Suppressor macrophage treated with lipopolysaccharide for 4 hours (primary cell): Measurements from ENCODE around the gene TBCD.
"Not testable (repeated sequence)": the region's sequence is repeated elsewhere in the genome, so short reads cannot be mapped to it uniquely, and the experiment has no call there.

Source experiments
- DNase-seq: peaks from one replicate; pipeline ENCODE4 v3.0.0-alpha.2; 2020

The TBCD gene

DNA sequence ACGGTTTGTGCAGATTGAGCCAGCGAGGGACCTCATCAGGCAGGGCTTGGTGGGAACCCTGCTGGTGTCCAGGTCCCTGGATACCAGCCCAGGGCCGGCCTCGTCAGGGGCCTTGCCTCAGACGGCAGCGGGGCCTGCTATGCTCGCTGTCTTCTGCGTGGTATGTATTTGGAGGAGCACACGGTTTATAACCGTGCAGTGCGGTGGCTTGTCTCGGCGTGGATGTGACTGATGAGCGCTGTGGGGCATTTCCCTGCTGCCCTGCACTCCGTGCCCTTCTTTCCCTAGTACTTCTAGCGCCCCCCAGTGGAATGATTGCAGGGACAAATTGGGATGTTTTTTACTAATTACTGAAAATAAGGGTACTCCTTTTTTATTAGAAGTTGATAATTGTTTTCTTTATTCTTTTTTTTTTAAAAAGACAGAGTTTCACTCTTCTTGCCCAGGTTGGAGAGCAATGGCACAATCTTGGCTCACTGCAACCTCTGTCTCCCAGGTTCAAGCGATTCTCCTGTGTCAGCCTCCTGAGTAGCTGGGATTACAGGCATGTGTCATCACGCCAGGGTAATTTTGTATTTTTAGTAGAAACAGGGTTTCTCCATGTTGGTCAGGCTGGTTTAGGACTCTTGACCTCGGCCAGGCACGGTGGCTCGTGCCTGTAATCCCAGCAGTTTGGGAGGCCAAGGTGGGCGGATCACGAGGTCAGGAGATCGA, 15.3 kb downstream of the TBCD start:
- peak; percentile 75 for DNase-seq

DNA sequence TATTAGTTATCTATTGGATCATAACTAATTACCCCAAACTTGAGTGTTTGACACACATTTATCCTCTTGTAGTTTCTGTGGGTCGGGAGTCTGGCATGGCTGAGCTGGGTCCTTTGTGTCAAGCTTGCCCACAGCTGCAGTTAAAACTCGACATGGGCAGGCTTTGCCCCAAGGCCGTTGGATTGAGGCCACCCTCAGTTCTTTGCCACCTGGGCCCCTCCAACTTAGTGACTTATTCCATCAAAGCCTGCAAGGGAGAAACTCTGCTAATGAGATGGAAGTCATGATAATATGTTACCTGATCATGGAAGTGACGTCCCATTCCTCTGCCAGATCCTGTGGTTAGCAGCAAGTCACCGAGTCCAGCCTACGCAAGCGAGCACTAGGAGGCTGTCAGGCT, 17.2 kb downstream of the TBCD start:
- DNase-seq: no peak

DNA sequence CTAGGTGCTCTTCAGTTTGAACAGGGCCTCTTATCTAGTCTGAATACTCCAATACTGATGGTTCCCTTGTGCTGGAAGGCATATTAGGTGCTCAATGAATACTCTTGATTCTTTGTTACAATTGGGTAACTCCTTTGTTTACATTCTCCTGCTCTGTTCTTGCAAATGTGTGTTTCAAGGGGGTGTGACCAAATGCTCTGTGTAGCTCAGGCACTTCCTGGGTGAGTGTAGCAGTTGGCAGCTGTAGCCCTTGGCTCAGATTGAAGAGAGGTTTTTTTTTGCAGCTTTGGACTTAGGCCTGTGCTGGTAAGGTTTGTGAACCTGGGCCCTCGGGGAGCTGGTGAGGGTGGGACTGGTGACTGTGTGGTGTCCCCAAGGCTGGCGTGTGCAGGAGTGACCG, 20.2 kb downstream of the TBCD start:
- DNase-seq: no peak

DNA sequence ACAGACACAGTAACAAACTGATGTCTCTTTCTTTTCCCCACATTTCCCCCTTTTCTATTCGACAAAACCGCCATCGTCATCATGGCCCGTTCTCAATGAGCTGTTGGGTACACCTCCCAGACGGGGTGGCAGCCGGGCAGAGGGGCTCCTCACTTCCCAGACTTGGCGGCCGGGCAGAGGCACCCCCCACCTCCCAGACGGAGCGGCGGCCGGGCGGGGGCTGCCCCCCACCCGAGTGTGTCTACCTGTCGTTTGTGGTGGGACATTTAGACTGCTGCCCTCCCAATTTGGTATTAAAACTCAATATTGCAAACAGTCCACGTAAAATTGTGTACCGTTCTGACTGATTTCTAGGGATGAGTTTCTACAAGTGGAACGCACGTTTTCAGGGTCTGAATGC, 22.6 kb downstream of the TBCD start:
- not testable (repeated sequence) for DNase-seq

- DNase-seq: peak; percentile 49
Observed at GRCh38 chr17:82775001-82775823, 23.3 kb downstream of the TBCD start.

- DNase-seq: no peak
Observed at GRCh38 chr17:82776454-82776853, 24.6 kb downstream of the TBCD start.

DNA sequence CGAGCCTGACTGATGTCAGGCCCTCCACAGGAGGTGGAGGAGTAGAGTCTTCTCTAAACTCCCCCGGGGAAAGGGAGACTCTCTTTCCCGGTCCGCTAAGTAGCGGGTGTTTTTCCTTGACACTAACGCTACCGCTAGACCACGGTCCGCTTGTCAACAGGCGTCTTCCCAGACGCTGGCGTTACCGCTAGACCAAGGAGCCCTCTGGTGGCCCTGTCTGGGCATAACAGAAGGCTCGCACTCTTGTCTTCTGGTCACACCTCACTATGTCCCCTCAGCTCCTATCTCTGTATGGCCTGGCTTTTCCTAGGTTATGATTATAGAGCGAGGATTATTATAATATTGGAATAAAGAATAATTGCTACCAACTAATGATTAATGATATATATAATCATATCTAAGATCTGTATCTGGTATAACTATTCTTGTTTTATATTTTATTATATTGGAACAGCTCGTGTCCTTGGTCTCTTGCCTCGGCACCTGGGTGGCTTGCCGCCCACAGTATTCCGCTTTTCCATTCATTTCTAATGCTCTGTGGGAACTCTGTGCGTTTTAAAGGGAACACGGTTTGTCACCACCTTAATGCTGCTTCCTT, 26.0 kb downstream of the TBCD start:
- not testable (repeated sequence) for DNase-seq

DNA sequence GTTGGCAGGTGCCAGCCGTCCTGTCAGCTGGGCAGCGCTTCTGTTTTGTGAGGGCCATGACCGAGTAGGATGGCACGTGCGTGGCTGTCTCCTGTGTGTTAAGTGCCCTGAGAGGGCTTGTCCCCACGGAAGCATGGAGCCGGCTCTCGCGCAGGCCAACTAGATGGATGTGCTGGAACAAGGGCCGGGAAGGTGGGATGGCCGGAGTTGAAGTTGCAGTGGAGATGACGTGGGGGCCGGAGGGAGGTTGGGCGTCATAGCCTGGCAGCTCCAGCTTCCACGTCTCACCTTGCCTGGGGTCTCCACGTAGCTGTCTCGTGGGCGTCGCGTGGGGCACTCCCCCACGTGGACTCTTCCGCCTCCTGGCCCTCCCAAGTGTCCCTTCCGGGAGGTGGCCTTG, 27.7 kb downstream of the TBCD start:
- no peak for DNase-seq

GRCh38 chr17:82780195-82780594, 28.3 kb downstream of the TBCD start:
- no peak for DNase-seq

DNA sequence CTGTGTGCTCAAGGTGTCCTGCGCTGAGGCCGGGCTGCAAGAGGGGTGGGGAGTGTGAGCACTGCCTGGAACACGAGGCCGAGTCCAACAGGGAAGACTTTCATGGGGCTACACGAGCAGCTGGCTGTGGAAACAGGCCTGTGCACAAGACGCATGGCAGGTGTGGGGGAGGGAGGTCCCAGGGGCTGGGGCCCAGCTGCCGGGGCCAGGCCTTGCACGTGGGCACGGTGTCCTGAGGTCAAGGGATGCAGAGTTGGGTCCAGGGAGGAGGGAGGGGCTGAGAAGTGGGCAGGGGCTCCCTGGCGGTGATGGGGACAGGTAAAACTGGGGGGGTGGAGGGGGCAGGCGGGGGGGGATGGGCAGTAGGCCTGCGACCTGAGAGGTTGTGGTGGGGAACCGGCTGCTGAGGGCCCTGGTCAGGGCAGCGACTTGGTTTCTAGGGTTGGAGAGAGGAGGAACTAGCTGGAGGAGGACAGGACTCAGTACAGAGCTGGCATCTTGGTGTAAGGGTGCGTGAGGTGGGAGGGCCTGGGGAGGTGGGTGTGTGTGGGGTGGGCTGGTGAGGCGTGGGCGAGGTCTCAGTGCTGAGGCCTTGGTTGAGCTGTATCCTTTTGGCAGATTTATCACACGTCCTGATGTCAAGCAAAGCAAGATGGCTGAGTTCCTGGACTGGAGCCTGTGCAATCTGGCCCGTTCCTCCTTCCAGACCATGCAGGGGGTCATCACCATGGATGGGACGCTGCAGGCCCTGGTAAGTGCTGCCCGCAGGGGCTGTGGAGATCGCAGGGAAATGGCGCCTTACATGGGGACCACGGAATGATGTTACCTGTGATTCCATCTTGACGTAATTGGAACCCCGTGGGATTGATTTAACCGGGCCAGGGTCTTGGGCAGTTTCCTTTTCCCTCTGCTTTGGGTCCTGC, 29.4 kb downstream of the TBCD start:
- no peak for DNase-seq

DNA sequence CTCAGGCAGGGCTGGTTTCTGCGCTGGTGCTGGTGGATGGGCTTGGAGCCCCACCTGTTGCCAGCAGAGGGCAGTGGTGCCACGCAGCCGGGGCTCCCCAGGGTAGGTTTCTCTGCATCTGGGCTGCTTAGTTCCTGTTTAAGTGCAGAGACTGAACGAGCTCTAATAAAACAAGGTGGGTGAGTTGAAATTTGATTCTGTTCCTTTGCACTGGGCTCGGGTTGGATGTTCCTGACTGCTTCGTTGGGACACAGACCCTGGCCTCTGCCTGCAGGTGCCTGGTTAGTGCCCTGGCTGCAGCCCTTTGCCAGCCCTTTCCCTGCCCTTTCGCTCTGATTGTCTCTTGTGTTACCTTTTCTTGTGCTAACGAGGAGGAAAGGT, 30.0 kb downstream of the TBCD start:
- peak; percentile 89 for DNase-seq

DNA sequence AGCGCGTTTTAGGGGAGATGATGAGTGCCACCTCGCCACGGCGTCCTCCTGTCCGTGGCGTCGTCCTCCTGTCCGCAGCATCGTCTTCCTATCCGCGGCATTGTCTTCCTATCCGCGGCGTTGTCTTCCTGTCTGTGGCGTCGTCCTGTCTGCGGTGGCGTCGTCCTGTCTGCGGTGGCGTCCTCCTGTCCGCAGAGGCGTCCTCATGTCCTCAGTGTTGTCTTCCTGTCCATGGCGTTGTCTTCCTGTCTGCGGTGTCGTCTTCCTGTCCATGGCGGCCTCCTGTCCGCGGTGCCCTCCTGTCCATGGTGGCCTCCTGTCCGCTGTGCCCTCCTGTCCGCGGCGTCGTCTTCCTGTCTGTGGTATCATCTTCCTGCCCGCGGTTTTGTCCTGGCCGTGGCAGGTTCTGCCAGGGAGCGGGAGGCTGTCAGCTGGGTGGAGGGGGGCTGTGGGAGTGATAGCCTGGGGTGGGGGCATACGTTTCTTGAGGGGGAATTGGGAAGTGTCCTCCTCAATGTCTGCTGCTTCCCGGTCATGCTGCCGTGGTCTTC, 30.9 kb downstream of the TBCD start:
- DNase-seq: no peak

DNA sequence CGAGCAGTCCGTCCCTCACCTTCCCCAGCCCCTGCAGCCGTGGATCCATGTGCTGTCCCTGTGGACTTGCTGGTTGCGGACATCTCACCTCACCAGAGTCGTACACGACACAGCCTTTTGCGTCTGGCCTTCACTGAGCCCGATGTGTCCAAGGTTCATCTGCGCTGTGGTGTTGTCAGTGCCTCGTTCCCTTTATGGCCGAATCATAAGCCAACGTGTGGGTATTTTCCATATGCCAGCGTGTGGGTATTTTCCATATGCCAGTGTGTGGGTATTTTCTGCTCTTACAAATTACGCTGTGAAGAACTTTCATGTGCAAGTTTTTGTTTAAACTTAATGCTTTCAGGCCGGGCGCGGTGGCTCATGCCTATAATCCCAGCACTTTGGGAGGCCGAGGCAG, 31.6 kb downstream of the TBCD start:
- no peak for DNase-seq

- not testable (repeated sequence) for DNase-seq
Observed at GRCh38 chr17:82785581-82785980, 33.7 kb downstream of the TBCD start.

- no peak for DNase-seq
Observed at GRCh38 chr17:82786427-82786826, 34.6 kb downstream of the TBCD start.

GRCh38 chr17:82787081-82787848, 35.4 kb downstream of the TBCD start:
- no peak for DNase-seq

DNA sequence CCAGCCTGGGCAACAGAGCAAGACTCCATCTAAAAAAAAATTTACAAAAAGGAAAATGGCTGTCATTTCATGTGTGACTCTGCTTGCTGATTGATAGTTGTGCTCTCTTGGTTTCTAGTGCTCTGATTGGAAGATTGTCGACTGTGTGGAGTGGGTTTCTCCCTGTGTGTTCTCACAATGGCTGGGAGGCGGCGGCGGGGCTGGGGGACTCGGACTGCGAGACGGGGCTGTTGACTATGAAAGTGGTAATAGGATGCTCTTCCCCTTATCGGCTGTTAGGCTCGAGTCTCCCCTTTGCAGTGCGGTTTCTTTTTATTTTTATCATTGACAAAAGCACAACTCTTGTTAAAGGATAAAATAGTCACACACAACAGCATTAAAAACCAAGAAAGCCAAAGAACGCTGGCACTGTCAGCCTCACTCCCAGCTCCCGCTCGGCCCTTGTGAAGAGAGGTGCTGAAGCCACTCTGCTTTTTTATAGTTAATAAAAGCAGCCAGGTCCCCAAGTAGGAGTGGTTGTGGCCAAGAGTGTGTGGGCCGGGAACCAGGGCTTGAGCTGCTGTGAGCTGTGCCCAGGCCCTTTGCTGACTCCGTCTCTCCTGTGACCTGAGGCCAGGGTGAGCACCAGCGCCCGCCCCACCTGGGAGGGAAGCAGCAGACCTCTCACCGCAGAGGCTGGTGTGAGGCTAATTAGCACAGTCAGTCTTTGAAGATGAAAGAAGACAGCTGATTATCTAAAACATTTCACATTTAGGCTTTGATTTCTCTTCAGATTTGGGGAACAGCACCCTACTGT, 36.5 kb downstream of the TBCD start:
- DNase-seq: no peak

- no peak for DNase-seq
Observed at GRCh38 chr17:82789051-82789592, 37.3 kb downstream of the TBCD start.

- DNase-seq: no peak
Observed at GRCh38 chr17:82789806-82790205, 37.9 kb downstream of the TBCD start.

- no peak for DNase-seq
Observed at GRCh38 chr17:82790391-82790790, 38.5 kb downstream of the TBCD start.

DNA sequence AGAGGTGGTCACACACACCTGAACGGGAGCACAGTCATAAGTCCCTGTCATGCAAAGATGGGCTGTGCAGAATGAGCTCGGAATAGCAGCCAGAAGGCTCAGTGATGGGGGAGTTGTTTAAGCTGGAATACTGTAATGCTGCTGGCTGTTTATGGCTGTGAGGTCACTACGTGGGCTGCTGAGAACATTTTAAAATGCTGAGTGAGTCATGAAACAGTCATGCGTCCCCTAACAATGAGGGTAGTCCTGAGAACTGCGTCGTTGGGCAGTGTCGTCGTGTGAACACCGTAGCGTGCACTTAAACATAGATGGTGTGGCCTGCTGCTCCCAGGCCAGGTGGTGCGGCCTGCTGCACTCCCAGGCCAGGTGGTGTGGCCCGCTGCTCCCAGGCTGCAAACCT, 39.7 kb downstream of the TBCD start:
- DNase-seq: no peak
